ENCODE measurements around the gene OR52B2.

Gene OR52B2

GRCh38 chr11:6124245-6124644 is 45.9 kb downstream of the OR52B2 start:
- Mint-ChIP-seq H3K4me1 (no peaks in the 10 kb centered on the region), H3K4me3 (no peak overlapping the region), H3K9me3 (no peaks in the 10 kb centered on the region), H3K27me3 (peaks cover 3% of the 10 kb centered on the region), H3K36me3 (ENCODE audit: low read depth) (no peaks in the 10 kb centered on the region), H3K27ac (no peak overlapping the region)
- DNase-seq (no peak), ATAC-seq (no peak)
